Spleen (tissue), 11 donors: ENCODE results near the gene SCN4A. TPM values are rescaled to one million over a fixed set of nuclear protein-coding genes. Genes with fewer than 3 reads are reported as not detected.

Experiments used
- DNase-seq: peaks from one replicate; pipeline ENCODE4 v3.0.0-alpha.2; 2020
- H3K27ac ChIP-seq, 8 donors: fragments of 200-600 bp; sonication (generic) in 7 of 8; 1 replicate in 4 of 8; 2 replicates in 4 of 8; pipeline versions ENCODE4 v1.5.0 to v1.8.0; 2016 to 2021; ENCODE audit warnings: inconsistent platforms in 4 of 8, mild to moderate bottlenecking in 4 of 8, moderate library complexity in 1 of 8
- H3K27me3 ChIP-seq, 7 donors: fragments of 200-600 bp; sonication (generic) in 6 of 7; replicated peaks in 1 of 7; 1 replicate in 4 of 7; 2 replicates in 3 of 7; pipeline versions ENCODE4 v1.5.0 to v1.8.0; 2016 to 2021; ENCODE audit warnings: inconsistent platforms in 3 of 7, mild to moderate bottlenecking in 1 of 7
- H3K36me3 ChIP-seq, 6 donors: fragments of 200-600 bp; sonication (generic) in 5 of 6; 1 replicate in 4 of 6; 2 replicates in 2 of 6; pipeline versions ENCODE4 v1.5.0 to v1.8.0; 2016 to 2021; ENCODE audit warnings: inconsistent platforms in 2 of 6
- H3K4me1 ChIP-seq, 6 donors: fragments of 200-600 bp; sonication (generic) in 5 of 6; 1 replicate in 3 of 6; 2 replicates in 3 of 6; pipeline versions ENCODE4 v1.5.0 to v1.8.0; 2016 to 2021; ENCODE audit warnings: inconsistent platforms in 3 of 6
- H3K4me3 ChIP-seq, 8 donors: fragments of 200-600 bp; sonication (generic) in 7 of 8; 1 replicate in 4 of 8; 2 replicates in 4 of 8; pipeline versions ENCODE4 v1.5.0 to v1.8.0; 2016 to 2021; ENCODE audit warnings: inconsistent platforms in 4 of 8, mild to moderate bottlenecking in 4 of 8, moderate library complexity in 2 of 8
- H3K9me3 ChIP-seq, 8 donors: fragments of 200-600 bp; sonication (generic) in 7 of 8; 1 replicate in 4 of 8; 2 replicates in 4 of 8; pipeline versions ENCODE4 v1.5.0 to v1.8.0; 2016 to 2021; ENCODE audit warnings: inconsistent platforms in 4 of 8
- CTCF ChIP-seq, 11 experiments: fragments of 200-600 bp in 7 of 11; fragments of 450-650 bp in 4 of 11; sonication (generic) in 4 of 11; IDR thresholded peaks in 8 of 11; conservative IDR thresholded peaks in 3 of 11; 1 replicate in 7 of 11; 2 replicates in 4 of 11; pipeline versions ENCODE4 v1.4.0 to v1.8.0; 2016 to 2021; ENCODE audit warnings: antibody characterized with exemption in 11 of 11, inconsistent platforms in 4 of 11, mild to moderate bottlenecking in 1 of 11
- POLR2A ChIP-seq, 3 donors: fragments of 450-650 bp; IDR thresholded peaks; one replicate each; pipeline ENCODE4 v1.5.1; 2017; ENCODE audit warnings: antibody characterized with exemption in 3 of 3, mild to moderate bottlenecking in 1 of 3
- POLR2AphosphoS5 ChIP-seq, 3 donors: sonication (generic); formaldehyde crosslinking; IDR thresholded peaks; one replicate each; pipeline ENCODE4 v1.5.1; 2017; ENCODE audit warnings: antibody characterized with exemption in 3 of 3
- WGBS, 5 donors: extraction: QIAGEN DNeasy Blood & Tissue Kit in 3 of 5; methylation state at CpG; one replicate each; pipeline versions ENCODE4 v1.1.5 to v1.1.7; 2013 to 2018; 5-methylcytosine and 5-hydroxymethylcytosine counted together
- intact Hi-C: fragments of 100-400 bp; cut with DNase I; formaldehyde crosslinking; loops from one replicate; pipeline ENCODE4 v1.15.0; 2023; ENCODE audit warnings: low total_unique reads
- polyA plus RNA-seq, 3 donors: library from polyadenylated mRNA; stranded (reverse); fragments of 200-250 nt; gene quantifications; one replicate each; pipeline ENCODE4 v1.2.1, GENCODE V29; 2013
- total RNA-seq, 7 donors: library from RNA; depleted of rRNA in 3 of 7; stranded (reverse); fragments of >200 nt in 3 of 7; fragmentation: NEBNext Ultra II Directional in 4 of 7; extraction: Animal tissue kit (Norgen Biotek cat#: 25700) in 4 of 7; gene quantifications; one replicate each; pipeline versions ENCODE4 v1.1.0 to v1.2.1, GENCODE V29; 2016 to 2021
- donor health status: healthy with polysubstance abuse.
- donor health status: DM: no; HTN: no; CAD: no; lungs with moderate emphysema.
- donor health status: DM: no; HTN: no; CAD: no.
- donor health status: Bipolar disorder and iron deficiency.
- donor health status: healthy.
- donor health status: DM: no; HTN: no; CAD: no.
- donor health status: DM: yes; HTN: yes; CAD: no.

SCN4A gene
- total and polyA plus RNA-seq, 10 donors: 0.14 to 4.0 (median 0.86) TPM

GRCh38 chr17:63937319-63937718 is 35.4 kb downstream of the SCN4A start:
- no peak overlapping the region for H3K4me3 ChIP-seq
- WGBS, 5 donors: 85 to 95% (median 90%) methylated on average over 6 of the region's 6 CpGs

DNA sequence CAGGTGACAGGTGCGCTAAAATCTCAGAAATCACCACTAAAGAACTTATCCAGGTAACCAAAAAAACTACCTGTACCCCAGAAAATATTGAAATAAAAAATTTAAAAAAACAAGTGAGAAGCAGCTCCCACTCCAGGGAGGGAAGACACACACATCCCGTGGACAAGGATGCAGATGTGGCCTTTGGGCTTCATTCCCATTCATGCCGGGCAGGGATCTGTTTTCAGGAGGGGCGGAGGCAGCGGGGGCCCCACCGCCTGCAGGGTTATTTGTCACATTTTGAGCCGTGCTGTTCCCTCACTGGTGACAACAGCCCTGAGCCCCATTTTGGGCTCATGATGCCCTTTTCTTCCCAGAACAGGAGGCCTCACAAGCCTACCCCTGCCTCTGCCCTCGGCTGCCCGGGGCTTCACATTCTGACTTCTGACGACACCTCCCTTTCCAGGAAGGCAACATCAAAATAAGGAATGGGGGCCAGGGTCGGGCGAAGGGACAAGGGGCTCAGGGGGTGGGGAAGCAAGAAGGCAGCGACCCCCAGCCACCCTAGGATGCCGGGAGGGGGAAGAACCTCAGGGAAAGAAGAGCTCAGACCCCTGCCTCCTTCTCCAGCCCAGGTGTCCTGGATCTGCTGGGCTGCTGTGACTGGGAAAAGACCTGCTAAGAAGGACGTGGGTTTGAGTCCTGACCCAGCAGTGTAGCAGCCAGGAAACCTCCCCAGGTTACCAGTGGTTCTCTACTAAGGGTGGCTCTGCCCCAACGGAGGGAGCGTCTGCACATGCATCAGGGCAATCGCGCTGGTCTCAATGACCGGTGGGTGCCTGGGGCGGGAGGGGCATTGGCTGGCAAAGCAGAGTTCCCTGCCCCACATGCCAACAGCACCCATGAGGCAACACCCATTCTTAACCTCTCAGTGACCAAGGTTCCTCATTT is 38.3 kb downstream of the SCN4A start:
- Histone ChIP-seq H3K4me1 (peaks cover 20 to 80% (median 59%) of the 10 kb centered on the region in 6 donors), H3K27me3 (no peaks in the 10 kb centered on the region), H3K27ac (peak overlapping the region in 5 of 8 donors; percentile 8 to 92 (median 41)), H3K4me3 (peak overlapping the region in 1 of 8 donors; percentile 41), H3K9me3 (no peaks in the 10 kb centered on the region), H3K36me3 (peaks cover 0 to 16% (median 9%) of the 10 kb centered on the region in 6 donors)
- TF ChIP-seq POLR2A (IDR thresholded peaks at IDR 0.05) (no peak), CTCF (IDR thresholded peaks at IDR 0.05 in 8 of 11, conservative IDR thresholded peaks at IDR 0.05 in 3 of 11) (no peak), POLR2AphosphoS5 (IDR thresholded peaks at IDR 0.05) (no peak)
- DNase-seq: no peak
- WGBS, 5 donors: 78 to 80% (median 80%) methylated on average over 21 of the region's 21 CpGs
- intact Hi-C loops: no loop called here

More at GRCh38 chr17:63937319-63937718, 35.4 kb downstream of the SCN4A start:
- no peaks in the 10 kb centered on the region for H3K36me3 ChIP-seq
- TF ChIP-seq POLR2AphosphoS5 (IDR thresholded peaks at IDR 0.05) (no peak), POLR2A (IDR thresholded peaks at IDR 0.05) (no peak), CTCF (IDR thresholded peaks at IDR 0.05 in 8 of 11, conservative IDR thresholded peaks at IDR 0.05 in 3 of 11) (no peak)
- no peak for DNase-seq
- H3K9me3 ChIP-seq: no peaks in the 10 kb centered on the region
- H3K4me1 ChIP-seq: peaks cover 0 to 61% (median 32%) of the 10 kb centered on the region in 6 donors
- no peak overlapping the region for H3K27ac ChIP-seq
- no peaks in the 10 kb centered on the region for H3K27me3 ChIP-seq
- intact Hi-C loops: no loop called here

DNA sequence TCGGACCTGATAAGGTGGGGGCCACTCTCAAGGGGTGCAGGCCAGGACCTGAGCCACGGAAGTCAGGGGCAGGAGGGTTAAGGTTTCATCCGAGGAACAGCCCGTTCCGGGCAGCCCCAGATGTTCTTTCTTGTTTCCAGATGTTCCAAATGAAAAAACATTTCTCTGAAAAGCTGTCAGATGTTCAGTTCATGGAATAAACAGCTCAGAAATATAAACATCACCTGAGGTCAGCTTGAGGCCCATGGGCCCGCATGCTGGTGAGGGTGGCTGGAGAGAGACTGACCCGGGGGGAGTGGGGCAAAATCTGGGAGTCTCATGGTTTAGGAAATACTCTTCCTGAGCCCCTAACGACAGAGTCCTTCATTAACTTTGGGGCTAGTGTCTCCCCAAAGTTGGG is 39.1 kb downstream of the SCN4A start:
- Histone ChIP-seq H3K4me3 (peak overlapping the region in 1 of 8 donors; percentile 95), H3K4me1 (peaks cover 27 to 80% (median 60%) of the 10 kb centered on the region in 6 donors), H3K27ac (peak overlapping the region in 4 of 8 donors; percentile 85 to 94 (median 90)), H3K36me3 (peaks cover 0 to 25% (median 17%) of the 10 kb centered on the region in 6 donors), H3K9me3 (no peaks in the 10 kb centered on the region), H3K27me3 (no peaks in the 10 kb centered on the region)
- 90 to 95% (median 91%) methylated on average over 8 of the region's 8 CpGs for WGBS, 5 donors
- DNase-seq: no peak
- intact Hi-C loops: no loop called here
- TF ChIP-seq POLR2AphosphoS5 (IDR thresholded peaks at IDR 0.05) (no peak), POLR2A (IDR thresholded peaks at IDR 0.05) (no peak), CTCF (IDR thresholded peaks at IDR 0.05 in 8 of 11, conservative IDR thresholded peaks at IDR 0.05 in 3 of 11) (no peak)

DNA sequence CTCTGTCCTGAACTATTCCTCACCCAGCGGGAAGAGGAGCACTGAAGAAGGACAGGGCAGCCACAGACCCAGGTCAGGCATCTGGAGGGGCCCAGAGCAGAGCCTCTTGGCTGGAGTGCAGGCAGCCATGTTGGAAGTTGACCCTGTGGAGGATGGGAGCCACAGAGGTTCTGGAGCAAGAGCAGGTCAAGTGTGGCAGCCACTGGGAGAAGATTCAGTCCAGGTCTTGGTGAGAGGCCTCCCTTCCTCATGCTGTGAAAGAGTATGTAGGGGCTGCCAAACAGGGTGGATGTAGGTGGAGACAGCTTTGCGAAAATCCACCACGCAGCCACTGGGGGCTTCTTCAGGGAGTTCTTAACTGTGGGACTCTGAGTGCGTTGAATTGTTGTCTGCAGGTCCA is 40.0 kb downstream of the SCN4A start:
- 67 to 90% (median 73%) methylated on average over 4 of the region's 4 CpGs for WGBS, 5 donors
- H3K27me3 ChIP-seq: no peaks in the 10 kb centered on the region
- no peak for DNase-seq
- intact Hi-C loops: no loop called here
- peak overlapping the region; percentile 80 to 94 (median 86) for H3K27ac ChIP-seq
- no peaks in the 10 kb centered on the region for H3K9me3 ChIP-seq
- H3K4me3 ChIP-seq: peak overlapping the region in 7 of 8 donors; percentile 51 to 95 (median 73)
- peaks cover 28 to 80% (median 66%) of the 10 kb centered on the region in 6 donors for H3K4me1 ChIP-seq
- peaks cover 0 to 34% (median 19%) of the 10 kb centered on the region in 6 donors for H3K36me3 ChIP-seq
- TF ChIP-seq POLR2A (IDR thresholded peaks at IDR 0.05) (no peak), POLR2AphosphoS5 (IDR thresholded peaks at IDR 0.05) (no peak), CTCF (IDR thresholded peaks at IDR 0.05 in 8 of 11, conservative IDR thresholded peaks at IDR 0.05 in 3 of 11) (no peak)
